CD4-positive, alpha-beta T cell (primary cell): ENCODE data around the gene NIPA2. TPM values are rescaled to one million over a fixed set of nuclear protein-coding genes. Genes with fewer than 3 reads are reported as not detected.

ENCODE experiments used
- ATAC-seq: fragments of 200-7000 bp; cut with Tn5 transposase; one replicate; pipeline ENCODE4 v1.10.0; 2022; ENCODE audit warnings: mild to moderate bottlenecking; ENCODE audit not compliant: poor library complexity
- CTCF ChIA-PET: fragments of 350-600 bp; sonication (Branson Sonifier 250); formaldehyde crosslinking; loops from one replicate; lab custom pipeline; 2021; ENCODE audit warnings: antibody characterized with exemption, inconsistent platforms; lab: Charles Lee
- POLR2A ChIA-PET: fragments of 350-600 bp; sonication (Branson Sonifier 250); formaldehyde crosslinking; loops from one replicate; lab custom pipeline; 2021; ENCODE audit warnings: antibody characterized with exemption, inconsistent platforms; lab: Charles Lee
- DNase-seq, 14 experiments: peaks; one replicate each; pipeline ENCODE4 v3.0.0-alpha.2; 2013 to 2020; ENCODE audit warnings: mixed read lengths in 2 of 14
- H3K27ac ChIP-seq, 2 donors: one replicate each; pipeline versions ENCODE4 v1.5.1 to v1.7.0; 2013; ENCODE audit warnings: low read length in 2 of 2, low read depth in 1 of 2, mild to moderate bottlenecking in 1 of 2
- H3K27me3 ChIP-seq, 2 experiments: 1 replicate in 1 of 2; 2 replicates in 1 of 2; pipeline versions ENCODE4 v1.6.1 to v1.7.0; 2013; ENCODE audit warnings: low read length in 2 of 2, control low read depth in 1 of 2, mild to moderate bottlenecking in 1 of 2, moderate library complexity in 1 of 2; ENCODE audit not compliant: insufficient read depth in 2 of 2, control insufficient read depth in 1 of 2
- H3K36me3 ChIP-seq: one replicate; pipeline ENCODE4 v1.6.1; 2013; ENCODE audit warnings: low read length, control low read depth; ENCODE audit not compliant: insufficient read depth
- H3K4me1 ChIP-seq: one replicate; pipeline ENCODE4 v1.6.1; 2013; ENCODE audit warnings: low read length, control low read depth; ENCODE audit not compliant: insufficient read depth
- H3K4me3 ChIP-seq: one replicate; pipeline ENCODE4 v1.5.1; 2013; ENCODE audit warnings: mild to moderate bottlenecking, low read length, moderate library complexity
- H3K9me3 ChIP-seq, 2 experiments: 1 replicate in 1 of 2; 2 replicates in 1 of 2; pipeline versions ENCODE4 v1.6.1 to v1.7.0; 2013; ENCODE audit warnings: low read length in 2 of 2, mild to moderate bottlenecking in 2 of 2, control low read depth in 1 of 2, moderate library complexity in 1 of 2; ENCODE audit not compliant: control insufficient read depth in 1 of 2, insufficient read depth in 1 of 2
- H3K27ac Mint-ChIP-seq: one replicate; pipeline ENCODE4 v1.8.0; 2020; ENCODE audit warnings: mixed read lengths
- H3K27me3 Mint-ChIP-seq: one replicate; pipeline ENCODE4 v1.8.0; 2021; ENCODE audit warnings: mixed read lengths
- H3K36me3 Mint-ChIP-seq: one replicate; pipeline ENCODE4 v1.8.0; 2021; ENCODE audit warnings: low read depth, mixed read lengths
- H3K4me1 Mint-ChIP-seq: one replicate; pipeline ENCODE4 v1.8.0; 2021; ENCODE audit warnings: low read depth, mixed read lengths
- H3K4me3 Mint-ChIP-seq: one replicate; pipeline ENCODE4 v1.8.0; 2020; ENCODE audit warnings: mild to moderate bottlenecking, mixed read lengths
- H3K9me3 Mint-ChIP-seq: one replicate; pipeline ENCODE4 v1.8.0; 2020; ENCODE audit warnings: mixed read lengths
- intact Hi-C, 2 experiments: fragments of 100-400 bp; cut with DNase I in 1 of 2; cut with micrococcal nuclease in 1 of 2; formaldehyde crosslinking; loops; one replicate each; pipeline versions ENCODE4 v1.15.1 to v1.9.0; 2023 to 2025; cut with DNase I, micrococcal nuclease
- total RNA-seq, 174 experiments: library from RNA in 2 of 174; stranded (reverse) in 2 of 174; gene quantifications; one replicate each; pipeline ENCODE4 v1.2.3 and lab custom pipeline; 2021 to 2026
- TF ChIP-seq, protein P1 (sequence below): fragments of 200-600 bp; IDR thresholded peaks from one replicate; pipeline ENCODE4 v1.8.0; 2022; ENCODE audit warnings: antibody characterized with exemption, mild to moderate bottlenecking

The NIPA2 gene
- total RNA-seq, 2 experiments from 2014 or later, result 33.9 to 36.7 TPM

DNA sequence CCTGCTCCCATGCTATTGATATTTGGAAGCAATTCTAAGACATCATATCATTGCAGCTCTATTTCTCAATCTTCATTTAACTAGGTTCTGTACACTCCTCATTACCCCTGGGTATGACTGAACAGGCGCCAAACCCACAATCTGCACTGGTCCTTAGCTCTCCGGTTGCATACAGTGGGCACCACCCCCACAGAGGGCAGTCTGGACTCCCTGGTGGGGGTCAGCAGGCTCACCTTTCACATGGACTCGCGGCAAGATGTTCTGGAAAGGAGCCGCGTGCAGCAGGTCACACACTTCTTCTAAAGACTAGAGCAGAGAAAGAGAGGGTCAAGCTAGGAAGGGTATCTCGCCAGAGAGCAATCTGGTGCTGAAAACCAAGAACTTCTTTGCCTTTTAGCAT is 36.5 kb downstream of the NIPA2 start:
- TF ChIP-seq, protein P1, sequence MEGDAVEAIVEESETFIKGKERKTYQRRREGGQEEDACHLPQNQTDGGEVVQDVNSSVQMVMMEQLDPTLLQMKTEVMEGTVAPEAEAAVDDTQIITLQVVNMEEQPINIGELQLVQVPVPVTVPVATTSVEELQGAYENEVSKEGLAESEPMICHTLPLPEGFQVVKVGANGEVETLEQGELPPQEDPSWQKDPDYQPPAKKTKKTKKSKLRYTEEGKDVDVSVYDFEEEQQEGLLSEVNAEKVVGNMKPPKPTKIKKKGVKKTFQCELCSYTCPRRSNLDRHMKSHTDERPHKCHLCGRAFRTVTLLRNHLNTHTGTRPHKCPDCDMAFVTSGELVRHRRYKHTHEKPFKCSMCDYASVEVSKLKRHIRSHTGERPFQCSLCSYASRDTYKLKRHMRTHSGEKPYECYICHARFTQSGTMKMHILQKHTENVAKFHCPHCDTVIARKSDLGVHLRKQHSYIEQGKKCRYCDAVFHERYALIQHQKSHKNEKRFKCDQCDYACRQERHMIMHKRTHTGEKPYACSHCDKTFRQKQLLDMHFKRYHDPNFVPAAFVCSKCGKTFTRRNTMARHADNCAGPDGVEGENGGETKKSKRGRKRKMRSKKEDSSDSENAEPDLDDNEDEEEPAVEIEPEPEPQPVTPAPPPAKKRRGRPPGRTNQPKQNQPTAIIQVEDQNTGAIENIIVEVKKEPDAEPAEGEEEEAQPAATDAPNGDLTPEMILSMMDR, result no peak
- Histone ChIP-seq H3K4me1 (no peaks in the 10 kb centered on the region), H3K27ac (no peak overlapping the region), H3K27me3 (no peaks in the 10 kb centered on the region), H3K9me3 (peaks cover 0 to 10% of the 10 kb centered on the region in 2 experiments), H3K4me3 (no peak overlapping the region), H3K36me3 (peaks cover 3% of the 10 kb centered on the region)
- DNase-seq (no peak), ATAC-seq (no peak)
- CTCF ChIA-PET, result no interaction called here
- intact Hi-C loops, result no loop called here
- Mint-ChIP-seq H3K36me3 (peaks cover 30% of the 10 kb centered on the region), H3K27me3 (no peaks in the 10 kb centered on the region), H3K4me3 (no peak overlapping the region), H3K4me1 (no peaks in the 10 kb centered on the region), H3K9me3 (no peaks in the 10 kb centered on the region), H3K27ac (no peak overlapping the region)
- POLR2A ChIA-PET, result no interaction called here

DNA sequence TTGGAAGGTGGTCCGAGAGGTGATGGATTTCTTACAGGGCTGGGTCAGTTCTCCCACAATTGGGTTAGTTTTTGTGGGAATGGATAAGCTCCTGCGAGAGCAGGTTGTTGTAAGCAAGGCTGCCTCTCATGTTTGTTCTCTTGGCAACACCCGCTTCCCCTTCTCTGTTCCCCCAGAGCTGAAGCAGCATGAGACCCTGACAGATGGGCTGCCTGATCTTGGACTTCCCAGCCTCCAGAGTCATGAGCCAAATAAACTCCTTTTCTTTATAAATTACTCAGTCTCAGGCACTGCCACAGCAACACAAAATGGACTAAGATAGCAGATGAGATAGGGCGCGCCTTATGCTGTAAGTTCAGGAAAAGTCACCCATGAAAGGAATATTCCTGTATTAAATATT is 38.7 kb downstream of the NIPA2 start:
- Mint-ChIP-seq H3K27me3 (no peaks in the 10 kb centered on the region), H3K27ac (no peak overlapping the region), H3K36me3 (peaks cover 18% of the 10 kb centered on the region), H3K4me1 (no peaks in the 10 kb centered on the region), H3K4me3 (no peak overlapping the region), H3K9me3 (no peaks in the 10 kb centered on the region)
- TF ChIP-seq, protein P1, result no peak
- ATAC-seq, result no peak
- Histone ChIP-seq H3K27ac (no peak overlapping the region), H3K4me3 (no peak overlapping the region), H3K9me3 (peaks cover 0 to 10% of the 10 kb centered on the region in 2 experiments), H3K36me3 (peaks cover 7% of the 10 kb centered on the region), H3K4me1 (no peaks in the 10 kb centered on the region), H3K27me3 (no peaks in the 10 kb centered on the region)
- POLR2A ChIA-PET, result no interaction called here
- DNase-seq, result no peak
- CTCF ChIA-PET, result no interaction called here
- intact Hi-C loops, result no loop called here

DNA sequence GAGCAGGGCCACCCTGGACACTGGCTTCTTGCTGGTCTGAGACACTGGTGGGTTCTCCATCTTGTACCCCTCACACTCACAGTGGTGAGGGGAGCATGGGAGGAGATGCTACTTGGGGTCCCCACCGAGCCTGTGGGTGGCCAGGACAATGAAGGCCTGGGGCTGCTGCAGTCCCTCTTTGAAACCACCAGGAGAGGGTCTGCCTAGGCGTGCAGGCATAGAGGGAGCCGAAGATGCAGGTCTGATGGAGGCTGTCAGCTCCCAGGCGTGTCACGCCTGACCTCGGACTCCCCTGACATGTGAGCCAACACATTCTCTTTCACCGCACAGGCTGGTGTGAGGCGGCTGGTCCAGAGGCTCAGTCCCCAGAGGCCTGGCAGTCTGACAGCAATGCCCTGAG is 39.1 kb downstream of the NIPA2 start:
- CTCF ChIA-PET, result no interaction called here
- Mint-ChIP-seq H3K4me3 (no peak overlapping the region), H3K27me3 (no peaks in the 10 kb centered on the region), H3K4me1 (no peaks in the 10 kb centered on the region), H3K9me3 (no peaks in the 10 kb centered on the region), H3K27ac (no peak overlapping the region), H3K36me3 (peaks cover 13% of the 10 kb centered on the region)
- ATAC-seq (no peak), DNase-seq (no peak)
- Histone ChIP-seq H3K4me1 (no peaks in the 10 kb centered on the region), H3K4me3 (no peak overlapping the region), H3K36me3 (peaks cover 10% of the 10 kb centered on the region), H3K27ac (no peak overlapping the region), H3K9me3 (peaks cover 0 to 10% of the 10 kb centered on the region in 2 experiments), H3K27me3 (no peaks in the 10 kb centered on the region)
- POLR2A ChIA-PET, result no interaction called here
- intact Hi-C loops, result no loop called here
- TF ChIP-seq, protein P1, result no peak
